ENCODE measurements around the gene ACSL6. TPM values are rescaled to one million over a fixed set of nuclear protein-coding genes. Genes with fewer than 3 reads are reported as not detected.

ACSL6 gene, protein sequence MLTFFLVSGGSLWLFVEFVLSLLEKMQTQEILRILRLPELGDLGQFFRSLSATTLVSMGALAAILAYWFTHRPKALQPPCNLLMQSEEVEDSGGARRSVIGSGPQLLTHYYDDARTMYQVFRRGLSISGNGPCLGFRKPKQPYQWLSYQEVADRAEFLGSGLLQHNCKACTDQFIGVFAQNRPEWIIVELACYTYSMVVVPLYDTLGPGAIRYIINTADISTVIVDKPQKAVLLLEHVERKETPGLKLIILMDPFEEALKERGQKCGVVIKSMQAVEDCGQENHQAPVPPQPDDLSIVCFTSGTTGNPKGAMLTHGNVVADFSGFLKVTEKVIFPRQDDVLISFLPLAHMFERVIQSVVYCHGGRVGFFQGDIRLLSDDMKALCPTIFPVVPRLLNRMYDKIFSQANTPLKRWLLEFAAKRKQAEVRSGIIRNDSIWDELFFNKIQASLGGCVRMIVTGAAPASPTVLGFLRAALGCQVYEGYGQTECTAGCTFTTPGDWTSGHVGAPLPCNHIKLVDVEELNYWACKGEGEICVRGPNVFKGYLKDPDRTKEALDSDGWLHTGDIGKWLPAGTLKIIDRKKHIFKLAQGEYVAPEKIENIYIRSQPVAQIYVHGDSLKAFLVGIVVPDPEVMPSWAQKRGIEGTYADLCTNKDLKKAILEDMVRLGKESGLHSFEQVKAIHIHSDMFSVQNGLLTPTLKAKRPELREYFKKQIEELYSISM
- 0.28 and 0.47 TPM in 2 replicates for polyA plus RNA-seq (2014; cell fraction: cytosol; rRNA removed)
- polyA plus RNA-seq (2014; cell fraction: nucleus; rRNA removed) = 0.83 and 1.0 TPM in 2 replicates

DNA sequence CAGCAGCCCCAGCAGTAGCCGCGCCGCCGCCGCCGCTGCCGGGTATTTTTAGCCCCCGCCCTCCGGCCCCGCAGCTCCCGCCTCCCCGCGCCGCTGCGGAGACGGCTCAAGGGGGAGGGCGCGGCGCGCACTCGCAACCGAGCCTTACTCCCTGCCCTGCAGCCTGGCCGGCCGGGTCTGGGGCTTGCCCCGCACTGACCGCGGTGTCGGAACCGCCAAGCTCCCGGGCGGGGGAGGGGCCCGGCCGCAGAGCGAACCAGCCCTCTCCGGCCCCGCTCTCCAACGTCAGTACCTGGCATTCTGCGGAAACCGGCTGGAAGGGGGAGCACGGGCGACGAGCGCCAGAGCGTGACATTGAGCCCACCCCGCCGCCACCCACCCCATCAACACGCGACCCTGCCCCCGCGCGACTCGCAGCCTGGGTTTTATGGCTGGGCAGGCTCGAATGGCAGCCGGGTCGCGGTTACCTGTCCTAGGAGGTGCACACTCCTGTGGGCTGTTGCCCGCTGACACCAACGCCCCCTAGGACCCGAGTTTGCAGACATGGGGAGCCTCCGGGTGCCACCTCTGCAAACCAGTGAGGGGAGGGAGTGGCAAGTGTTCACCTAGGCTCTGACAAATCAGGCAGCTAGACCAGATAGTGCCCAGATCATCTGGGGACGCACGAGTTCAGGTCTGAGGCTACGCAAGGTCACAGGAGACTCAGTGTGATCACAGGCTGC, at the start of gene ACSL6:
TSS of gene ACSL6 (minus strand) at position 37 of the 722 bp plus-strand sequence. CDS start 105 bp downstream, outside the sequence.
- DNase-seq (ENCODE audit: low spot score) = no peak

DNA sequence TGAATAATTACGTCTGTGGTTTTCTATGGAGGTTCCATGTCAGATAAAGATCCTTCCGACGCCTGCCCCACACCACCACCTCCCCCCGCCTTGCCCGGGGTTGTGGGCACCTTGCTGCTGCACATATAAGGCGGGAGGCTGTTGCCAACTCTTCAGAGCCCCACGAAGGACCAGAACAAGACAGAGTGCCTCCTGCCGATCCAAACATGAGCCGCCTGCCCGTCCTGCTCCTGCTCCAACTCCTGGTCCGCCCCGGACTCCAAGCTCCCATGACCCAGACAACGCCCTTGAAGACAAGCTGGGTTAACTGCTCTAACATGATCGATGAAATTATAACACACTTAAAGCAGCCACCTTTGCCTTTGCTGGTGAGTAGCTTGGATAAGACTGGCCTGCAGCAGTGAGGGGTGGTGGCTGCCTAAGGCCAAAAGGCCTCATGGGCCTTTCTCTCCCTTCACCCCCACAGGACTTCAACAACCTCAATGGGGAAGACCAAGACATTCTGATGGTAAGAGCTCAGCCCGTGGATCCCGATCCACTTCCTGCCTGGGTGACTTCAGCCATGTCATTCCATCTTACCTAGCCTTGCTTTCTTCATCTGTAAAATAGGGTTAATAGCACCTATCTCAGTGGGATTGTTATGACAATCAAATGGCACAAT, 49.2 kb upstream of the ACSL6 start, which contains the start of gene IL3:
TSS of gene IL3 (plus strand) at position 155 of the 661 bp plus-strand sequence. CDS start at position 207, 52 bp downstream.
- DNase-seq (ENCODE audit: low spot score) = no peak

DNA sequence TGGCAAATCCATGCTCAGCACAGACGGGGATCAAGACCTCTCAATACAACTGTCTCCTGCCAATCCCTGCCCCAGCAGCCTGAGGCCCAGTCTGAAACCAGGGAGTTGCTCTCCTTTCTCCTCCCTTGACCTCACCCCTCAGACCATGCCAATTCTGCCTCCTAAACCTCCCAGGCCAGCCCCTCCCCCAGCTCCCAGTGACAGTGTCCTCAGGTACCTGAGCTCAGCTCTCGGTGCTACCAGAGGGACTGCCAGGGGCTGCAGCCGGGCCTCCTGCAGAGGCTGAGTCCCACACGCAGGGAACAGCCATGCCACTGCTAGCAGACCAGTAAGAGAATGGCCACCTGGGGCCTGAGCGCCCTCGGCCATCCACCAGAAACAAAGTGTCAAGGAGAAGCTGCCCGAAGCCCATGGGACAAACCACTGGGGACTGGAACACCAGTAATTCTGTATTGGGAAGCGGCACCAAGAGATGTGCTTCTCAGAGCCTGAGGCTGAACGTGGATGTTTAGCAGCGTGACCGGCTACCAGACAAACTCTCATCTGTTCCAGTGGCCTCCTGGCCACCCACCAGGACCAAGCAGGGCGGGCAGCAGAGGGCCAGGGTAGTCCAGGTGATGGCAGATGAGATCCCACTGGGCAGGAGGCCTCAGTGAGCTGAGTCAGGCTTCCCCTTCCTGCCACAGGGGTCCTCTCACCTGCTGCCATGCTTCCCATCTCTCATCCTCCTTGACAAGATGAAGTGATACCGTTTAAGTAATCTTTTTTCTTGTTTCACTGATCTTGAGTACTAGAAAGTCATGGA, 48.4 kb upstream of the ACSL6 start:
- DNase-seq (ENCODE audit: low spot score) = no peak

DNA sequence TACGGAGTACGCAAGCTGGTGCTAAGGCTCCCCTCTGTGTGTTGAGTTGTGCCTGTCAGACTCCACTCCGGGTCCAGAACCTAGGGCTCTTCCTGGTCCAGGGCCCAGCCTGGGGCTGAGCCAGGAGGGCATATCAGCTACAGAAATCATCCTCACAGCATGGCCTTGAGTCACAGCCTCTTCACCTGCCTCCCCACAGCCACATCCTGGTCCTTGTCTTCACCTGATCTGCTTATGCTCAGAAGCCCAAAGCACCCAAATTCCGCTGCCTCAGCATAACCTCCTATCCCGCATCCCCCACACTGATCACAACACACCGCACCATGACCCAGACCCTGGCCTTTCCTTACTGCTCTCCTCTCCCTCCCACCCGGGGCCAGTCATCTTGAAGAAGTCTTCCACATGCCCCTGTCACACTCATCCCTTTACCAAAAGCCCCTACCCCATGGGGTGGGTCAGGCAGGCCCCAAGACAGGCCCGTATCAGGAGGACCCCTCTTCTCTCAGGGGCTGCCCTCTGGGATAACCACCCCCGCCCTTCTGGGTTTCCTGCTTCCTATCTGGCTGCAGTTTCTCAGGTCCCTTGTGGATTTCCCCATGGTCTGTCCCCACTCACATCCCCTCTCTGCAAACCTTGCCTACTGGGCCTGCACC, 47.7 kb upstream of the ACSL6 start:
- DNase-seq (ENCODE audit: low spot score) = no peak

DNA sequence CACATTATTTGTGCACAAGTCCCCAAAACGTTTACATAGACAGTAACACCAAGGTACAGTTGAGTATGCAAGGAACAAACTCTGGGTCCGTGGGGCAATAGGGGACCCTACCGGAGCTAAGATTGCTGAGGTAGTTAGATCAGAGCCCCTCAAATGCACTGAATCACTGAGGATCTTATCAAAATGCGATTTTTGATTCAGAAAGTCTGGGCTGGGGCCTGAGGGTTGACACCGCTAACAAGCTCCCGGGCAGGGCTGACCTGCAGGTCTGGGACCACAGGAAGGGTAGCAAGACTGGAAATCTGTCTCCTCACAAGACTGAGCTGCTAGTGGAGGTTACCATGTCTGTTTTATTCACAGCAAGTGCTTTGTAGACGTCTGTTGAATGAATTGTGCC, 47.2 kb upstream of the ACSL6 start:
- no peak for DNase-seq (ENCODE audit: low spot score)

DNA sequence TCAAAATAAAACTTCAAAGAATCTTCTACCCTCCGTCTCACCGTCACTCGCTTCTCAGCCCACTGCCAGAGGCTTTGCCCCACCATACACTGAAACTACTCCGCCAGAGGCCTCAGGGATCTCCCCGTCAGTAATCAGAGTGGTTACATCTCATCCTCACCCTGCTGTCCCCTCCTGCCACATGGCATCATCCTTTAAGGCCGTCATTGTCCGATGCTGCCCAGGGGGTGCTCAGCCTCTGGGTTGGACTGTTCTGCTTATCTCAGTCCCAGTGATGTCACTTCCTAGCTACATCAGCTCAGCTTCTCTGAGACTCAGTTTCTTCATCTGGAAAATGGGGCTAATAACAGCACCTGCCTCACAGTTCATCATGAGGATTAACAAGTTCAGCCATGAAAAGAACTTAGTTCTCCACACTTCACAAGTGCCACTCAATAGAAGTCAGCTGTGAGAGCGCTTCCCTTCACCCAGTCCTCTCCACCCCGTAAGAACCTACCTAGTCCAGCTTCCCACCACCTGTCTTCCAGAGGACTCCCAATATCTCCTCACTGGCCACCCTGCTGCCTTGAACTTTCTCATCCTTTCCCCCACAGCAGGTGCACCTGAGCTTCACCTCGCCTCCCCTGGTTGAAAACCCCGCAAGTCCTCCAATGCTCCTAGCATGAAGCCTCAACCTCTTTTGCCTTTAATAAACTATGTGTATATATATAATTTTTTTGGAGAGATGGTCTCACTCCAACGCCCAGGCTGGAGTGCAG, 46.2 kb upstream of the ACSL6 start:
- no peak for DNase-seq (ENCODE audit: low spot score)

DNA sequence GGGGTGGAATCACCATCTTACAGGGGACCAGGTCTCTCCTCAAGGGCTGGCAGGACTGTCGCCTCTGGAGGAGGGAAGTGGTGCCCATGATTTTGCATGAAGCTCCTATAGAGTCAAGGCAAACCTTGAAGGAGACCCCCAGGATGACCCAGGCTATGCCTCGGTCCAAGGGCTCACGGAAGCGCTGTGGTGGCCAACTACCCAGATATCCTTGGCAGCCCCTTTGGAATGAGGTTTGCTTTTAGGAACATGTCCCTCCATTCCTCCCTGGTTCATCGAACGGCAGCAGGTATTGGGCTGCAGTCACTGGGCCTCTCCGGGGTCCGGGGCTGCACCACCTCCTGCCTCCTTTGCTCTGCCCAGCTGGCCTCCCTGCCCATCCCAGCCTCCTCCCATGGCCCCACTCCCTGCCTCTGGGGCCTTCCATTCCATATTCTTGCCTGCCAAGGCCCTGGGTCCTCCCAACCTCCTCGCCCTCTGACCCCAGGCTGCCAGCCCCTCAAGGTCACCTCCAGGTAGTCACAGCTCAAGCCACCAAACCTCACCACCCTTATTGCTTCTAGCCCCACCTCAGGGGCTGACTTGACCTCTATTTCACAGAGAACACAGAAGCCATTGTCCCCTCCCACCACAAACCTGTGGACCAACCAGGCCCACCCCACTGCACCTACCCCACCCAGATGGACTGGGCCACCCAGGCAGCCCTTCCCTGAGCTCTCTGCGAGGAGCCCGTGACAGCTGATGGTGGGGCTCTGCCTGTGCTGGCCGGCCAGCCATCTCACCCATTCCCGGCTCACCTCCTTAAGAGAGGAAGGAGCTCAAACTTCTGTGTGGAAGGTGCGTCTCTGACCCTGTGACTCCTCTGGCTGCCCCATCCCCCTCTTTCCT, 45.4 kb upstream of the ACSL6 start:
- no peak for DNase-seq (ENCODE audit: low spot score)

DNA sequence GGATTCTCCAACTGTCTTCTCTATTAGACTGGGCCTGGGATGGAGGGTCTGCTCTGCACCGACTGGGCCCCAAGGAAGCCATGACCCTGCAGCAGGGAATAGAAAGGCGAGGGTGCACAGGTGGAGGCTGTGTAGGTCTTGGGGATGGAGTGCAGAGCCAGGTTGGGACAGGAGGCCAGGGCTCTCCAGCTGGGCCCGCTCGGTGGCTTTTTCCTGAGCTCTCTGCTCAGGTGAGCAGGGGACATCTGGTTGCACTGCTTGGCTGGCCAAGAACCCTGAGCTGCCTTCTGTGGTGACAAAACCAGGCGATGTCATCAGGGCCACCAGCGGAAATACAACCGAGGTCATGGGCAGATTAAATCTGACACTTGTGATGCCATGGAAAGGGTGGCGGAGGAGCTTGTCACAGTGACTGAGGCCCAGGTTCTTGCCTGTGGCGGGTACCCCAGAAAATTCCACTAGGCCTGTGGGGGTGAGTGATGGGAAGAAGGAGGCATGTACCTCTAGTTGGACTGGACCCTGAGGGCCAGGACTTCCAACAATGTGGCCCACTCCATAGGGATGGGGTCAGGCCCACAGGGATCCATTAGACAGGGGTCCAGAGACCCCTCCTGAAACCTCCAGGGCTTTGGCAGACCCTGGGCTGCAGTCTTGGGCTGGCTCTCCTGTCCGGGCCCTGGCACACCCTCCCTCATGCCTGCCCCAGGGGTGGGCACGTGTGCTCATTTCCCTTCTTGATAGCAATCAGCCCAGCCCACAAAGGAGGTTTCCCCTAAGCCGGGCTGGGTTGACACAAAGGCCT, 44.6 kb upstream of the ACSL6 start:
- no peak for DNase-seq (ENCODE audit: low spot score)

DNA sequence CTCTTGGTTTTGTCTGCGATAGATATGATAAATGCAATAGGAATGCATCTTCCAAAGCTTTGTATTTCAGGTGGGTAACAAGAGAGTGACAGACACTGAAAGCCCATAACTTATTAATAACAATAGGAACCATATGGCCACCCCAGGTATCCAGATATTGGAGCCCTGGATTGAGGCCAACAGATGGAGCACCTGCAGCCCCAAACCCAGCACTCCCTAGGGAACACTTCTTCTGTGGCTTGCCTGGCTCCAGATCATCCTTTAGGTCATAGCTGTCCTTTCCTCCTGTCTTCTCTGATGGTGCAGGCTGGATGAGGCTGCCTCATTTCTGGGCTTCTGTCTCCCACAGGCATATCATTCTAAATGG, 44.0 kb upstream of the ACSL6 start:
- no peak for DNase-seq (ENCODE audit: low spot score)

DNA sequence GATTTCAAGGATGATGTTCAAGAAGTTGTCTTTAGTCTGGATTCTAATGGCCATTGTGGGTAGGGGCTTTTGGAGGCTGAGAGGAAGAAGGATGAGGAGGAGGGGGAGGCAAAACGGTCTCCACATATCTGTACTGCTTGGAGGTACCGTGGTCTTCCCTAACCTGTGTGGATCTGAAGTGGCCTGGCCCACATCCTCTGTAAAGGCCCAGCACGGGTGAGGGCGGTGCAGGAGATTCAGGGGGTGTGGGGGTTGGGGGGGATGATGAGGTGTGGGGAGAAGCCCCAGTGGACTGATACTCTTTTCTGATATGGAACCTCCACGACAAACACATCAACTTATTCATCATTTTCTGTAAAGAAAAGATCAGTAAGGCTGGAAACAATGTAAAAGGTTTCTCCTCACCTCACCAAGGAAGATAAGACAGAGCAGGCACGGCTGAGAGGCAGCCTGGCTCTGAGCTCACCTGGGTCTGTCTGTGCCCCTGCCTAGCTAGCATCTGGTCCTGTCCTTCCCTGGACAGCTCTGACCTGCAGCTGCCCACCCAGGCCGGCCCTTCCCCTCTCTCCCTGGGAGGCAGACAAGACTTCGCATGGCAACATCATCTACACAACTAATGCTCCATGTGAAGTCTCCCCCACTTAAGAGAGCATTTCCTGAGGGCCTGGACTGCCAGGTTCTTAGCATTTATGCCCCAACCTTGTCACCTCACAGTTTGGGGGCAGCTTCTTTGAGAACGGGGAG, 43.4 kb upstream of the ACSL6 start:
- no peak for DNase-seq (ENCODE audit: low spot score)

DNA sequence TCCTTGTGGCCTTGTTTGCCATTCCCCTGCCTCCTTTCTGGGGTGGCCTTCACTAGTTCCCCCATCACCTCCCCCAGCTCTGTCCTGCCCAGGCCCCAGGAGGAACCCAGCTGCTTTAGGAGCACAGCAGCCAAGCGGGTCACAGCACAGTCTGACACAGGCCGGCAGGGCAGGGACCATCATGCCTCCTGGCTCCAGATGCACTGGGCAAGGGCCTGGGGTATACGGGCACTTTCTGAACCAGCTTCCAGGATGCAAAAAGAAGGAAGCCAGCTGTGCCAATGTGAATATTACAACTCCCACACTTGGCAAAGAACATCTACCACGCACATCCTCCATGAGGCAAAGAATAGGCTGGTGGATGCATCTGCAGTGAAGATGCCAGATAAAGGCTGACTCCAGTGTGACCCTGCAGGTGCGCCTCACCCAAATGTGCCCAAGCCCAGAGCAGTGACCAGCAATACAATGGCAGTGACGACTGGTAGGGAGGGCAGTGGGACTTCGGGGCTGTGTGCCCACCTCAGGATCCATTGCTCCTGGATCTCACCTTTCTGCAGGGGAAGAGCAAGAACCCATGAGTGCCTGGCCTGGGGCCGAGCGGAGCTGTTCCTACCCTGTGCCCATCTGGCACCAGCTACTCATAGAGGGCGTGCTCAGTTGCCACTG, 42.7 kb upstream of the ACSL6 start:
- DNase-seq (ENCODE audit: low spot score) = no peak

DNA sequence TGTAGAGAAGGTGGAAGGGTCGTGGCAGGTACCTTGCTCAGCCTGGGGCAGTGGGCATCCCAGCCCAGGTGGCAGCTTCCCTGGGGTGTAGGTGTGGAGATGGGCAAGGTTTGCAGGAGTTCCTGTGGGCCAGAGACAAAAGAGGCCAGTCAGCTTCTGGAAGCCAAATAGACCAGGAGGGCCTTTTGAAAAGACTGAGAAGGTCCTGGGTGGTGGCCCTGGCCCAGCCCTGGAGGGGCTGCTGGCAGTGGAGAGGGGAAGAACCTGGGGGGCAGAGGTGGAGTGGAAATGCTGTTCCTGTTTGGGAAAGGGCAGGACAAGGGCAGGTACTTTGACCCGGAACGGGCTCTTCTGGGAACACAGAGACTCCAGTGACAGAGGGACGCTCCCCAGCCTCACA, 42.0 kb upstream of the ACSL6 start:
- DNase-seq (ENCODE audit: low spot score) = no peak

DNA sequence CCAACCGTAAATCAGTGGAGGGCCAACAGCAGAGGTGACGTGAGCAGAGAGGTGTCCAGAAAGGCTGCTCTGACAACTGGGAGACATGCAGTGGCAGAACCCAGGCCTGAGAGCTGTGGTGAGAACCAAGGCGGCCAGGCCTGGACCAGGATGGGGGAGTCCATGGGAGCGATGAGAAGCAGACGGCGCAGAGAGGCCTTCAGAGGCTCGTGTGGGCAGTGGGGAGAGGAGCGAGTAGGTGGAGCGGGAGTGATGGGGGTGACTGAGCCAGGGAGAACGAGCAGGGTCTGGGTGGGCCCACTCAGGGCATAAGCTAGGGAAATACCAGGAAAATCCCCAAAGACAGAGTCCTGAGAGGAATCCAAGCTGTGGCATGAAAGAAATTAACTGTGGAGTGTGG, 41.1 kb upstream of the ACSL6 start:
- DNase-seq (ENCODE audit: low spot score) = no peak

DNA sequence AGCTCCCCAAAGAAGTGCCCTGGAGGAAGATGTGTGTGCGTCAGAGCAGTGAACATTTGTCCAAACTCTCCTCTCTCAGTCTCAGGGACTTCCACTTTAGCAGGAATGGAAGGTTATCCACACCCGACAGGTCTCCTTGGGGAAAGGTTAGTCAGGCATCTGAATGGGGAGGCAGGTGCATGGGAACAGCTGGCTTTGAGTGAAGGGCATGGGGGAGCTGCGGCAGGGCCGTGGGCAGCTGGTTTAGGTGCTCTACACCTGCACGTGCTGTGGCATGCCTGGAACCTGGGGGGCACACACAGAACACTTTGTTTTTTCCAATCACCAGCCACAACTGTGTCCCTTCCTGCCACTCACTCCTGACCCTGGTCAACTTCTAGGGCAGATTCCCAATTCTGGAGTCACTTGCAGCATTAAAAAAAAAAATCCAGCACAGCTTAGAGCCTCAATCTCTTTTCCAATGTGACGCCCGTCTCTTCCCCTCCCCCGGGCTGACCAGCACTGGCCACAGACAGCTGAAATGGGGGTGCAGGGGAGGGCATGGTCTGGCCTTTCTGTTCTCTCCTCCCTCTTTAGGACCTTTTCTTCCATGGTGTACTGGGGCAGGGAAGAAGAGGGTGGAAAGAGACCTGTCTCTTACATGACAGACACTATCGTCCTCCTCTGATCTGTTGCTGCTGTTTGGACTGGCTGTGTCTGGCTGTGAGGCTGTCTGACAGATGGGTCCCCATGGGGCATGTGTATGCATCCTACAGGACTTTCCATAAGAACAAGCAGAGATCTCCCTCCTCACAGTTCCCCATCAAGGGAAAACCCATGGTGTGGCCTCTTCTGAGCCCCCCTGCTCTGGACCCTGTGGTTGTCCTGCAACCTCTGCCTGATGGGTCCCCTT, 39.4 kb upstream of the ACSL6 start:
- DNase-seq (ENCODE audit: low spot score) = no peak

DNA sequence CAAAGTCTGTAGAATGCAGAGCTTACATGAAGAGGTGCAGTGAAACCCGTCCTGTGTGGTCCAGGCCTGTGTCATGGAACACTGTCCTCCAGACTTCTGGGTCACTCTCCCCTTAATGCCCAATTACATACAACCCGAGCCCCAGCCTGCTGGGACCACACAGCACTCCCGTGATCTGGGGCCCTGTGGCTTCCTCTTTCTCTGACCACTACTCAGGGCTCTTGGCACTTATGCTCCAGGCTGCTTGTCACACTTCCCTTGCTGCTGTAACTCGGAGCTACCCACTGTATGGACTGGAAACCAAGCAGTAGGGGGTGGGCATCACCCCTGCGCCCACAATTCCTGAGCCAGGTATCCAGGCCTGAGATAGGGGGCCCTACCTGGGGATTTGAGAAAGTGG, 38.7 kb upstream of the ACSL6 start:
- DNase-seq (ENCODE audit: low spot score) = no peak

Measured in SK-N-DZ (cell line).